GM21423 (cell line): ENCODE data around the gene MYOG.

ENCODE experiments used
- ATAC-seq: cut with Tn5 transposase; IDR thresholded peaks from one replicate; pipeline ENCODE4 v1.9.1; 2021; ENCODE audit warnings: mild to moderate bottlenecking, moderate library complexity; ENCODE audit not compliant: unreplicated experiment

MYOG gene

DNA sequence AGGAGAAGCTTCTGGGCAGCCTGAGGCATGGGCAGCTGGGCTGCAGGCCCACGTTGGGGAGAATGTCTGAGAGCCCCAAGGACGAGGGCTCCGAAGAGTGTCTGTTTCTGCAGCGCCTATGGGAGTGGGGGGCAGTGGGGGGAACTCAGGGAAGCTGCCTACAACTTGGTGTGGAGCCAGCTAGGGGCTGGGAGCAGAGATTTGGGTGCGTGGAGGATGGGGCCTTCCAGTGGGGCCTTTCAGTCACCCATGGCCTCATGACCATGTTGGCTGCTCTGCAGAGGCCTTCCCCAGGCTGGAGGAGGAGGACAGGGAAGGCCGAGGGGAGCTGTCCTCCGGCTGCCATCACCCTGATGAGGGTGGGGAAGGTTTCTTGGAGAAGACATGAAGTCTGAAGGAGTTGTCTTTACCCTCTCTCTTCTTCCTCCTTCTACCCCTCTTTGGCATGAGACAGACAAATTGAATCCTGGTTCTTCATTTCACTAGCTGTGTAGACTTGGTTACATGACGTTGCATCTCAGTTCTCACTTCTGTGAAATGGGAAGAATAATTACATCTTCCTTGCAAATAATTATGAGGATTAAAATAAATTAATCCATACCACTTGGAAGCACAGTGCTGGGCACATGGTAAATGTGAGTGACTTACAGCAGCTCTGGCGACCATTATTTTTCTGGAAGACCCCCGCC is 51.2 kb downstream of the MYOG start:
- no peak for ATAC-seq

DNA sequence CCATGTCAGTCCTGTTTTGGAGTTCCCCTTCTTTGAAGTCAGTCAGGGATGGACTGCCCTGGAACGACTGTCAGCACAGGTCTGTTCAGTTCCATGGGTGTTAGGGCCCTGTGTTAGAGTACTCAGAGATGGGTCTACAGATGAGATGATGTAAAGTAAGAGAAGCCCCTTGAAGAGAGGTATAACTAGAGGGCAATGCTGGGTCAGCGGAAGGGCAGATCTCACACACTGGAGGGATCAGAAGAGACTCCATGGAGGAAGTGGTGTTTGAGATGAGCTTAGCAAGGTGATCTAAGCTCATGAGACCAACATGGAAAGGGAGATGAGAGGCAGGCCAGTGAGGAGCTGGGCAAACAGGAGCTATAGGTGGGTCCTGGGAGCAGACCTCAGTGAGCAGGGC is 51.9 kb downstream of the MYOG start:
- ATAC-seq = no peak

DNA sequence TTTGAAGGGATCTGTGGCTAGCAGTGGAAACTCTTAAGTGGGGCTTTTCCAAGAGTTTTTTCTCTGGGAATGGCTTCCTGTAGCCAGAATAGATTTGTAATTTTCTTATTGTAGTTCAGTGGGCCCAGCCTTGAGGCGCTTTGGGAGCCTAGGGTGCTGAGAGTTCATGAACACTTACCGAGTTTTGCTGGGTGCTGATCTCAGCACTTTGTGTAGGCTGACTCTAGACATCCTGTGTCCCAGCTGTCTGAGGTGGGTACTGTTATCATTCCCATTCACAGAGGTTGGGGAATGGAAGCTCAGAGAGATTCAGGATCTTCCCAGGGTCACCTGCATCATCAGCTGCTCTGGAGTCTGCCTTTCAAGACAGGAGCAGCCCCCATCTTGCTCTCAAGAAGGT is 52.5 kb downstream of the MYOG start:
- no peak for ATAC-seq
